ENCODE data around the gene POTEG.
"Not testable (repeated sequence)": the region's sequence is repeated elsewhere in the genome, so short reads cannot be mapped to it uniquely, and the experiment has no call there.

The POTEG gene

GRCh38 chr14:19372813-19373500 lies 61.2 kb downstream of the POTEG start:
- DNase-seq: not testable (repeated sequence)

GRCh38 chr14:19371767-19372166 lies 62.4 kb downstream of the POTEG start:
- DNase-seq: not testable (repeated sequence)

- not testable (repeated sequence) for DNase-seq
These were observed 71.3 kb downstream of the POTEG start for GRCh38 chr14:19362803-19363202.

- not testable (repeated sequence) for DNase-seq
These were observed 71.8 kb downstream of the POTEG start for GRCh38 chr14:19362323-19362722.

GRCh38 chr14:19361636-19362253 lies 72.4 kb downstream of the POTEG start:
- DNase-seq: not testable (repeated sequence)

- not testable (repeated sequence) for DNase-seq
These were observed 73.1 kb downstream of the POTEG start for GRCh38 chr14:19360937-19361635.
